NOMO-1 treated with dmso at 0.1 percent for 144 hours (cell line): ENCODE results near the gene ZNF331.
"Not testable (repeated sequence)": the region's sequence is repeated elsewhere in the genome, so short reads cannot be mapped to it uniquely, and the experiment has no call there.

Source experiments
- DNase-seq: peaks from one replicate; lab custom pipeline; 2025; ENCODE audit not compliant: unreplicated experiment; lab: John Stamatoyannopoulos, UW

ZNF331 gene

GRCh38 chr19:53537521-53538377 is at the start of gene ZNF331:
TSS of gene ZNF331 (plus strand) at chr19:53538145. CDS start at chr19:53569377, 31,232 bp downstream.
- no peak for DNase-seq

GRCh38 chr19:53492153-53492552 is 45.8 kb upstream of the ZNF331 start:
- no peak for DNase-seq

DNA sequence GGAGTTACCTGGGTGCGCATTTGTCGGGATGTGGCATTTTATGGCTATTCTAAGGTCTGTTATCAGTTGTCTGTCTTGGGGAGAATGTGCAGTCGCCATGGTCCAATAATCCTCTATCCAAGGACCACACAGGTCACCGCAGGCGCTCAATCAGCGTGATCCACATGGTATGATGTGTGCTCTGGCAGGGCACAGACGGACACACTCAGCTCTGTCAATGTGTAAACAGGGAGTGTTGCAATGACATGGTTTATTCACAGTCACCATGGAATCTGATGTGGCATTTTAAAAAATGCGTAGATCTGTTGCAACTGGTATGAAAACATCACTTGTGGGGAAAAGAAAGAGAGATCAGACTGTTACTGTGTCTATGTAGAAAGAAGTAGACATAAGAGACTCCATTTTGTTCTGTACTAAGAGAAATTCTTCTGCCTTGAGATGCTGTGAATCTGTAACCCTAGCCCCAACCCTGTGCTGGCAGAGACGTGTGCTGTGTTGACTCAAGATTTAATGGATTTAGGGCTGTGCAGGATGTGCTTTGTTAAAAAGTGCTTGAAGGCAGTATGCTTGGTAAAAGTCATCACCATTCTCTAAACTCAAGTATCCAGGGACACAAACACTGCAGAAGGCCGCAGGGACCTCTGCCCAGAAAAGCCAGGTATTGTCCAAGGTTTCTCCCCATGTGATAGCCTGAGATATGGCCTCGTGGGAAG is 40.5 kb upstream of the ZNF331 start:
- DNase-seq = not testable (repeated sequence)

DNA sequence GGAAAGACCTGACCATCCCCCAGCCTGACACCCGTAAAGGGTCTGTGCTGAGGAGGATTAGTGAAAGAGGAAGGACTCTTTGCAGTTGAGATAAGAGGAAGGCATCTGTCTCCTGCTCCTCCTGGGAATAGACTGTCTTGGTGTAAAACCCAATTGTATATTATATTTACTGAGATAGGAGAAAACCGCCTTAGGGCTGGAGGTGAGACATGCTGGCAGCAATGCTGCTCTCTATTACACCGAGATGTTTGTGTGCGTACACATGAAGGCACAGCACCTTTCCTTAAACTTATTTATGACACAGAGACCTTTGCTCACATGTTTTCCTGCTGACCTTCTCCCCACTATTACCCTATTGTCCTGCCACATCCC is 39.9 kb upstream of the ZNF331 start:
- DNase-seq = not testable (repeated sequence)

- DNase-seq = not testable (repeated sequence)
Observed at GRCh38 chr19:53503151-53503550, 34.8 kb upstream of the ZNF331 start.

DNA sequence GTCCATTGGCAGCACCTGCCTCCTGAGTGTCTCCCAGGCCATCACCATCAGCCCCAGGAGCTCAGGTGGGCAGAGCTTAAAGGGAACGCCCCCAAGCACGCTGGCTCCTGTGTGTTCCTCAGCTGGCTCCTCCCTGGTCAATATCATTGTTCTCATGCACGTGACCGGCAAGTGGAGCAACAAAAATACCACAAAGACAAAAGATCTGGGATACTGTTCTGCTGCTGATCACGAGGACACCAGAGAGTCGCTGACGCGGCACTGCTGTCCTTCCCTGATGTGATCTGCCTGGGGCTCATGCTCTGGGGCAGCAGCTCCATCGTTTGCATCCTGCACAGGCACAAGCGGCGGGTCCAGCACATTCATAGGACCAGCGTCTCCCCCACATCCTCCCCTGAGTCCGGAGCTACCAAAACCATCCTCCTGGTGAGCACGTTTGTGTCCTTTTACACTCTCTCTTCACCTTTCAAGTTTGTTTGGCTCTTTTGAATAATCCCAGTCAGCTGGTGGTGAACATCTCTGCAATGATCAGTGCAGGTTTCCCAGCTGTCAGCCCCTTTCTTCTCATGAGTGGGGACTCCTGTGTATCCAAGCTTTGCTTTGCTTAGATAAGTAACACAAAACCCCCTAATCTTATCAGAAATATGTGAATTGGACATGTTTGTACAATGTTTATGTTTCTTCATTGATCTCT is 34.1 kb upstream of the ZNF331 start:
- not testable (repeated sequence) for DNase-seq

DNA sequence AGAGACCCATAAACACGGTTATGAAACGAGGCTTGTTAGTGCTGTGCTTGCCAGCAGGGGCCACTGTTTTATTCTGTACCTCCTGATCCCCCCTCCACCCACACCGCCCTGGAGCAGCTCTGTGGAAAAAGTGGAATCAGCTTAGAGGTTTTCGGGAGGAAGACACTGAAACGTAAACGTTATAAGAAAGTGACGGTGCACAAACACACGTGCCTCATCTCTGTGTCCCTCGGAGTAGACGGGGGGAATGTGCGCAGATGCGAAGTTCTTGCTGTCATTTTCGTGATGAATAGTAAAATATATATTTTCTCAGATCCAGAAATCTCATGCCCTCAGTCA is 33.6 kb upstream of the ZNF331 start:
- not testable (repeated sequence) for DNase-seq

DNA sequence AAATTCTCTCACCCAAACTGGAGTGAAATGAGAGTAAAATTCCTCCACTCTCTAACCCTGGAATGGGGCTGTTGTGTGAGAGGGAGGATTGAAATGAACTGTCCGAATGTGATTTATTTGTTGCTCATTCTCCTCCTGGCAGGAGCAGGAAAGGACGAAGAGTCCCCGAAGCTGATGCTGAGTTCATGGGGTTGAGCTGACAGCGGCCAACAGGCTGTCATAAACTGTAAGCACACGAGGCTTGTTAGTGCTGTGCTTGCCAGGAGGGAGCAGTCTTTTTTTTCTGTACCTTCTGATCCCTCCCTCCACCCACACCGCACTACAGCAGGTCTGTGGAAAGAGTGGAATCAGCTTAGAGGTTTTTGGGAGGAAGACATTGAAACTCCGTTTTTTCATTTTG is 33.1 kb upstream of the ZNF331 start:
- DNase-seq = no peak

GRCh38 chr19:53506728-53507127 is 31.2 kb upstream of the ZNF331 start:
- DNase-seq = no peak

DNA sequence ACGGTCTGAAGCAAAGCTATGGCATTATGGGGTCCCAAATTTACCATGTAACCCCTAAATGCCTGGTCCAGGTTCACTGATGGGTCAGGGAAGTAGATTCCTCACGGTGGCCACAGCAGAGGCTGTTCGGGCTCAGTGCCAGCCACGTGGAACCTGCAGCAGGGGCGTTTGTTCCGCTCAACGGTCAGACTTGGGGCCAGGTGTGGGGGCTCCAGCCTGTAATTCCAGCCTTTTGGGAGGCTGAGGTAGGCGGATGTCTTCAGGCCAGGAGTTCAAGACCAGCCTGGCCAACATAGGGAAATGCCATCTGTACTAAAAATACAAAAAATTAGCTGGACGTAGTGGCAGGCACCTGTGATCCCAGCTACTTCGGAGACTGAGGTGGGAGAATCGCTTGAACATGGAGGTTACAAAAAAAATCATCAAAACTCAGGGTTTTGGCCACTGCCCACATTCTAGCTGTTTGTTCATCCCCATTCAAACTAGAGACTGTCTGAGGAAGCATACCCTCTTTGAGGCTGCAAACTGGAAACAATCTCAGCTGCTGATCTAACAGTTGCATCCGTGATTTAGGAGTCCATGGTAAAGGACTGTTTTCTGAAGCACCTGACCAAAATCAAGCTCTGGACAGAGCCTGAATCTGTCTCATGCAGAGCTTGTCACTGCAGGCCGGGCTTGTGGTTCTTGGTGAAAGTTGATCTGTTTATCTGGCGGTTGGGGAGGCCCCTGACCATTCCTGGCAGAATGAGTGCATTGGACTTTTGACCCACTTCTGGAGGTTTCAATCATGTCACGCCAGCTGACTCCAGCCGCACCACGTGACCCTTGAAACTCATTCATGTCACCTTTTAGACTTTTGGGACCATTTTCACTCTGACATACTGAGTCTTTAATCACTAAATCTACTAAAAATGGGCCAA is 30.2 kb upstream of the ZNF331 start:
- DNase-seq = no peak

DNA sequence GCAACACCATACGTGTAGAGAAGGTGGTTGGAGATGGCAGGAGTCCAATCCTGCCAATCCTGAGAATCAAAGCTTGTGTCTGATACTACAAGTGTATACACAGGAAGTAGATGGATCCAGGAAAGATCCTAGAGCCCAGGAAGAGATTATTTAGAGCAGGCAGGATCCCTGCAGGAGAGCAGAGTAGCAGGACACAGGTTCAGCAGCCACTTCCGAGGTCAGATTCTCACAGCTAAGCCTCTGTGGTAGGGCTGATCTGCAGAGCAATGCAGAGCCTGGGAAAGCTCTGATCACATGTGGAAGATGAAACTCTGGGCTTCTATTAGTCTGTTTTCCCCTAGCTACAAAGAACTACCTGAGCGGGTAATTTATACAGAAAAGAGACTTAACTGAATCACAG is 28.5 kb upstream of the ZNF331 start:
- DNase-seq = no peak

GRCh38 chr19:53509845-53510244 is 28.1 kb upstream of the ZNF331 start:
- DNase-seq = no peak

GRCh38 chr19:53511357-53511756 is 26.6 kb upstream of the ZNF331 start:
- no peak for DNase-seq

DNA sequence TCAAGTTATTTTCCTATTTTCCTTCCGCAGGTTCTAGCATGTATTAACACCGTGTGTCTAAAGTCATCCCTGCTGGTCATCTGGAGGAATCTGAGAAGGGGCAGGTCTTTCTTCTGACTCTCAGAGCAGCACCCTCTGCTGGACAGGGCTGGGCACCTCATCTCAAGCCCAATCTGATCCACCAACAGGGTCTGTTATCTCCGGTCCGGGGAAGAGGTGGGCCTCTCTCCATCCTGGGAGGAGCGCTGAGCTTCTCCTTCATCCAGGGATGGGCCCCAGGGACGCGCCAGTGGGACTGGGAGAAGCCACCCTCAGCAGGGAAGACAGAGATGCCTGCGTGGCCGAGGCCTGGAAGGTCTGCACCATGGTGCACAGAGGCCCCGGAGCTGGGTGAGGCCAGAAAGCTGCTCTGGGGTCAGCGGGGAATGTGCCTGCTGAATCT is 26.0 kb upstream of the ZNF331 start:
- no peak for DNase-seq

DNA sequence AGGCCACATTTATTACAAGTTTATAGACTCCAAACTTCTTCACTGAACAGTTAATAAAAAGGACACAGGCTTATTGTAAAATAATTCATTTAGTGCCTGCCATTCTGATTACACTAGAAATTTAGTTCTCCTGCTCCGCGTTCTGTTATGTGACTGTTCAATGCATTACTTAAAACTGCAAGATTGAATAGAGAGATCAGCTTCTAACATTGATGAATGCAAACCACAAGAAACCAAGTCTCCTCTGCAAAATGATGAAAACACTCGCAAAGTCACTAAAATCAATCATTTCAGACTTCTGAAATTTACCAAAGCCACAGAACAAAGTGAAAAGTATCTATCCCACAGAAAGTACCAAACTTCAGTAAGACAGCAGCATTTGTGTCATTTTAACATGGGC is 22.9 kb upstream of the ZNF331 start:
- not testable (repeated sequence) for DNase-seq

DNA sequence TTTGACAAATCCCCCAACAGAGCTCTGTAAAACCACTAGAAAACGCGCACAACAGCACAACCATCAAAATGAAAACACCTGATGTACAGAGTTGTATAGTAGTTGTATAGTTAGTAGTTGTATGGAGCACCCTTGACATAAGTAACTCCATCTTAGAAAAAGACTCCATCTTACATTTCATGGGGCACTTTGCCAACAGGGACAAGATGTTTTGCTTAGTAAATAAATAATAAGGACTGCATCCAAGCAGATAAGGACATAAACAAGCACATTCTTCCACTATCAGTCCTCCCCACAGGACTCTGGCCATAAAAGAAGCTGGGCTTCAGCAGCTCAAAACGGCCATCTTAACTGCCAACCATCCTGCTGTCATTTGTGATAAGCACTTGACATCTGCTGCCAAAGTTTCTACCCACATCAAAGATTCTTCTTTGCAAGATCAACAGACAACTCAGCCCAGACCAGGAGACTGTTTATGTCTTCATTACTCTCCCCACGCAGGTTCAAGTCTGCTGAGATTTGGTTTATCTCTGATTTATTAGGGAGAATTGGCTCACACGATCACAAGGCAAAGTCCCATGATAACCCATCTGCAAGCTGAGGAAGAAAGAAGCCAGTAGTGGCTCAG is 20.7 kb upstream of the ZNF331 start:
- DNase-seq = no peak

GRCh38 chr19:53518121-53518520 is 19.8 kb upstream of the ZNF331 start:
- DNase-seq = no peak

DNA sequence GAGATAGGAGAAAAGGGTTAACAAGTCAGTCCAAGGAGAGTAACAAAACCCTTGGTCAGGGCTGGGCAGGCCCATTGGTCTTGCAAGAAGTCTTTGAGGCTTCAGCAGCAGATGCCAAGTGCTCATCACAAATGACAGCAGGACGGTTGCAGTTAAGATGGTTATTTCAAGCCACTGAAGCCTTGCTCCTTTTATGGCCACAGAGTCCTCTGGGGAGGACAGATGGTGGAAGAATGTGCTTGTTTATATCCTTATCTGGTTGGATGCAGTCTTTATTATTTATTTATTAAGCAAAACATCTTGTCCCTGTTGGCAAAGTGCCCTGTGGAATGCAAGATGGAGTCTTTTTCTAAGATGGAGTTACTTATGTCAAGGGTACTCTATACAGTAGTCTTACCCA is 19.2 kb upstream of the ZNF331 start:
- DNase-seq = no peak

DNA sequence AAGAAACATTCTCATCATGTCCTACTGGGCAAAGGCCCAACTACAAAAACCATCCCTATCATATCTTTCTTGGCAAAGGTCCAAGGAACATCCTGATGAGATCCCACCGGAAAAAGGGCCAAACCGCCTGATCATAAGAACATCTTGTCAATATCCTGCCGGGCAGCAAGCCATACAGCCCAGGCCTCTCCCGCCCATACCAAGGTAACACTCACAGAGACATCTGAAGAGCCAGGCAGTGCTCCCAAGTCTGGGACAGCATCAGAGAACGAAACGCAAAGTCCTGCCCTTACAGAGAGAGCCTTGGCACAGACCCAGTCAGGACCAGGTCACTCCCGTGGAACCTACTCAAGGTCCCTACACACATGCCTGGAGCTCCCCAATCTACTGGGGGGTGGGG is 18.5 kb upstream of the ZNF331 start:
- no peak for DNase-seq

- DNase-seq = no peak
Observed at GRCh38 chr19:53520163-53520546, 17.8 kb upstream of the ZNF331 start.
